ENCODE results near the gene ART4. TPM values are rescaled to one million over a fixed set of nuclear protein-coding genes. Genes with fewer than 3 reads are reported as not detected.

Gene ART4
- total RNA-seq, 1 experiment from 2014 or later: not detected

- H3K9me3 Mint-ChIP-seq: peaks cover 11% of the 10 kb centered on the region
- CTCF ChIA-PET: no interaction called here
These were observed 1.6 kb downstream of the ART4 start for GRCh38 chr12:14841761-14842160.

GRCh38 chr12:14840616-14841015 is 2.7 kb downstream of the ART4 start:
- ATAC-seq (no peak), DNase-seq (ENCODE audit: low spot score) (no peak)
- H3K27ac Mint-ChIP-seq: no peak overlapping the region
- H3K9me3 Mint-ChIP-seq: peaks cover 11% of the 10 kb centered on the region
- POLR2A ChIA-PET: no interaction called here
- no peaks in the 10 kb centered on the region for H3K27me3 Mint-ChIP-seq (ENCODE audit: low read depth)
- H3K4me1 Mint-ChIP-seq: peaks cover 5% of the 10 kb centered on the region
- peaks cover 6% of the 10 kb centered on the region for H3K36me3 Mint-ChIP-seq
- CTCF ChIA-PET: interaction anchor here (0.5 kb wide), 1 partner anchor 1016 kb away, joined by 3 read pairs; no protein-coding TSS in a partner anchor
- no peak overlapping the region for H3K4me3 Mint-ChIP-seq
- no peak for TF ChIP-seq SMAD3 (CRISPR knock-in tag; IDR thresholded peaks at IDR 0.05; ENCODE audit: borderline replicate concordance)
- no peak for TF ChIP-seq ZNF532 (CRISPR knock-in tag; IDR thresholded peaks at IDR 0.05; ENCODE audit: borderline replicate concordance)
- TF ChIP-seq PRRX2 (CRISPR knock-in tag; IDR thresholded peaks at IDR 0.05): no peak
- TF ChIP-seq CBFB (CRISPR knock-in tag; IDR thresholded peaks at IDR 0.05; ENCODE audit: low read depth): no peak
- TF ChIP-seq FOXP4 (CRISPR knock-in tag; IDR thresholded peaks at IDR 0.05): no peak
- TF ChIP-seq FOXJ3 (CRISPR knock-in tag; IDR thresholded peaks at IDR 0.05; ENCODE audit: borderline replicate concordance): no peak

More at GRCh38 chr12:14841761-14842160, 1.6 kb downstream of the ART4 start:
- ATAC-seq: peak; percentile 59
- Mint-ChIP-seq H3K4me3 (no peak overlapping the region), H3K36me3 (peaks cover 6% of the 10 kb centered on the region), H3K27ac (no peak overlapping the region), H3K4me1 (peaks cover 5% of the 10 kb centered on the region), H3K27me3 (ENCODE audit: low read depth) (no peaks in the 10 kb centered on the region)
- TF ChIP-seq PRDM15 (CRISPR knock-in tag; IDR thresholded peaks at IDR 0.05) (no peak), ZBTB21 (CRISPR knock-in tag; IDR thresholded peaks at IDR 0.05; ENCODE audit: borderline replicate concordance) (no peak), CDX4 (CRISPR knock-in tag; IDR thresholded peaks at IDR 0.05; ENCODE audit: borderline replicate concordance) (no peak), SP1 (CRISPR knock-in tag; conservative IDR thresholded peaks at IDR 0.05) (no peak), ZNF396 (CRISPR knock-in tag; IDR thresholded peaks at IDR 0.05; ENCODE audit: borderline replicate concordance) (no peak), FOXJ3 (CRISPR knock-in tag; IDR thresholded peaks at IDR 0.05; ENCODE audit: borderline replicate concordance) (no peak), HMGA2 (CRISPR knock-in tag; IDR thresholded peaks at IDR 0.05) (no peak), NR1H2 (CRISPR knock-in tag; IDR thresholded peaks at IDR 0.05) (no peak), AFF4 (CRISPR knock-in tag; IDR thresholded peaks at IDR 0.05; ENCODE audit: borderline replicate concordance) (no peak)
- POLR2A ChIA-PET: no interaction called here
- no peak for DNase-seq (ENCODE audit: low spot score)
